MM.1S (cell line): Measurements from ENCODE around the gene COPZ1.

Experiments used
- DNase-seq: peaks from one replicate; pipeline ENCODE4 v3.0.0-alpha.2; 2015
- H2AFZ ChIP-seq: fragments of 300-600 bp; sonication (generic); 2 replicates; pipeline ENCODE4 v1.6.0; 2016; ENCODE audit warnings: antibody characterized with exemption, low read length
- H3F3A ChIP-seq: fragments of 300-600 bp; sonication (generic); 2 replicates; pipeline ENCODE4 v1.6.1; 2016; ENCODE audit warnings: mild to moderate bottlenecking, antibody characterized with exemption, low read length, moderate library complexity, mixed read lengths; ENCODE audit not compliant: insufficient read depth
- H3K27ac ChIP-seq: fragments of 300-600 bp; sonication (generic); 2 replicates; pipeline ENCODE4 v1.5.1; 2016; ENCODE audit warnings: mild to moderate bottlenecking, low read length
- H3K27me3 ChIP-seq: fragments of 300-600 bp; sonication (generic); replicated peaks from 2 replicates; pipeline ENCODE4 v1.6.0; 2016; ENCODE audit warnings: low read length; ENCODE audit not compliant: insufficient read depth
- H3K36me3 ChIP-seq: fragments of 300-600 bp; sonication (generic); replicated peaks from 2 replicates; pipeline ENCODE4 v1.6.1; 2016; ENCODE audit warnings: mild to moderate bottlenecking, low read length, mixed read lengths; ENCODE audit not compliant: insufficient read depth
- H3K4me1 ChIP-seq: fragments of 300-600 bp; sonication (generic); 2 replicates; pipeline ENCODE4 v1.6.1; 2016; ENCODE audit warnings: low read length, mixed read lengths
- H3K4me2 ChIP-seq: fragments of 300-600 bp; sonication (generic); 2 replicates; pipeline ENCODE4 v1.6.0; 2016; ENCODE audit warnings: low read depth, low read length
- H3K4me3 ChIP-seq: fragments of 300-600 bp; sonication (generic); 2 replicates; pipeline ENCODE4 v1.5.1; 2016; ENCODE audit warnings: low read length, mixed read lengths
- H3K79me2 ChIP-seq: fragments of 300-600 bp; sonication (generic); 2 replicates; pipeline ENCODE4 v1.6.1; 2016; ENCODE audit warnings: mixed run types, low read length, mixed read lengths
- H3K9ac ChIP-seq: fragments of 300-600 bp; sonication (generic); 2 replicates; pipeline ENCODE4 v1.6.1; 2016; ENCODE audit warnings: low read length, mixed read lengths
- H3K9me2 ChIP-seq: fragments of 300-600 bp; sonication (generic); replicated peaks from 2 replicates; pipeline ENCODE4 v1.6.1; 2016; ENCODE audit warnings: mild to moderate bottlenecking, low read length, mixed read lengths; ENCODE audit not compliant: insufficient read depth
- H3K9me3 ChIP-seq: fragments of 300-600 bp; sonication (generic); replicated peaks from 2 replicates; pipeline ENCODE4 v1.6.1; 2016; ENCODE audit warnings: mild to moderate bottlenecking, low read length, mixed read lengths; ENCODE audit not compliant: insufficient read depth
- H4K20me1 ChIP-seq: fragments of 300-600 bp; sonication (generic); 2 replicates; pipeline ENCODE4 v1.6.1; 2016; ENCODE audit warnings: mild to moderate bottlenecking, low read length, moderate library complexity, mixed read lengths; ENCODE audit not compliant: insufficient read depth
- CTCF ChIP-seq: fragments of 300-600 bp; sonication (generic); IDR thresholded peaks from 2 replicates; pipeline ENCODE4 v1.5.1; 2016; ENCODE audit warnings: antibody characterized with exemption, low read length, mixed read lengths
- EZH2 ChIP-seq: fragments of 300-600 bp; sonication (generic); optimal IDR thresholded peaks from 2 replicates; pipeline ENCODE3; 2017; ENCODE audit warnings: low read depth, mild to moderate bottlenecking, antibody characterized with exemption, low read length, mixed read lengths
- EZH2phosphoT487 ChIP-seq: fragments of 300-600 bp; sonication (generic); IDR thresholded peaks from 2 replicates; pipeline ENCODE4 v1.6.1; 2018; ENCODE audit warnings: antibody characterized with exemption, low read length

COPZ1 gene

GRCh38 chr12:54389134-54389508 lies 64.2 kb downstream of the COPZ1 start:
- H3K9me2 ChIP-seq, result no peaks in the 10 kb centered on the region
- no peaks in the 10 kb centered on the region for H3K27me3 ChIP-seq
- H3K9me3 ChIP-seq, result no peaks in the 10 kb centered on the region
- no peak overlapping the region for H3K27ac ChIP-seq
- H3K9ac ChIP-seq, result no peak overlapping the region
- no peaks in the 10 kb centered on the region for H3F3A ChIP-seq
- H3K36me3 ChIP-seq, result no peaks in the 10 kb centered on the region
- no peaks in the 10 kb centered on the region for H3K79me2 ChIP-seq
- no peaks in the 10 kb centered on the region for H4K20me1 ChIP-seq
- peaks cover 17% of the 10 kb centered on the region for H3K4me1 ChIP-seq
- no peak overlapping the region for H3K4me3 ChIP-seq
- DNase-seq, result no peak
- no peak overlapping the region for H2AFZ ChIP-seq
- TF ChIP-seq EZH2phosphoT487 (no peak), CTCF (no peak), EZH2 (no peak)
- no peak overlapping the region for H3K4me2 ChIP-seq

GRCh38 chr12:54389607-54390175 lies 64.8 kb downstream of the COPZ1 start:
- Histone ChIP-seq H3K9ac (no peak overlapping the region), H3K27ac (no peak overlapping the region), H3K4me1 (peaks cover 12% of the 10 kb centered on the region)

GRCh38 chr12:54390176-54390667 lies 65.3 kb downstream of the COPZ1 start:
- TF ChIP-seq EZH2phosphoT487 (no peak), CTCF (no peak), EZH2 (no peak)
- Histone ChIP-seq H3K9ac (no peak overlapping the region), H3K27ac (no peak overlapping the region), H3K9me3 (no peaks in the 10 kb centered on the region), H3K4me2 (no peak overlapping the region), H3F3A (no peaks in the 10 kb centered on the region), H4K20me1 (no peaks in the 10 kb centered on the region), H3K36me3 (no peaks in the 10 kb centered on the region), H3K27me3 (no peaks in the 10 kb centered on the region), H2AFZ (no peak overlapping the region), H3K9me2 (no peaks in the 10 kb centered on the region), H3K4me3 (no peak overlapping the region), H3K79me2 (no peaks in the 10 kb centered on the region), H3K4me1 (peaks cover 6% of the 10 kb centered on the region)
- DNase-seq, result no peak

More at GRCh38 chr12:54389607-54390175, 64.8 kb downstream of the COPZ1 start:
- H2AFZ ChIP-seq, result no peak overlapping the region
- no peaks in the 10 kb centered on the region for H3K27me3 ChIP-seq
- H4K20me1 ChIP-seq, result no peaks in the 10 kb centered on the region
- no peak for TF ChIP-seq CTCF
- no peak for TF ChIP-seq EZH2
- no peak for TF ChIP-seq EZH2phosphoT487
- H3K9me3 ChIP-seq, result no peaks in the 10 kb centered on the region
- H3K4me2 ChIP-seq, result no peak overlapping the region
- no peaks in the 10 kb centered on the region for H3K9me2 ChIP-seq
- H3F3A ChIP-seq, result no peaks in the 10 kb centered on the region
- no peak for DNase-seq
- H3K36me3 ChIP-seq, result no peaks in the 10 kb centered on the region
- H3K4me3 ChIP-seq, result no peak overlapping the region
- no peaks in the 10 kb centered on the region for H3K79me2 ChIP-seq
